KG1 (cell line): Measurements from ENCODE around the gene LVRN.
"Not testable (repeated sequence)": the region's sequence is repeated elsewhere in the genome, so short reads cannot be mapped to it uniquely, and the experiment has no call there.

Experiments
- DNase-seq: peaks from one replicate; lab custom pipeline; 2025; lab: John Stamatoyannopoulos, UW

The LVRN gene, protein sequence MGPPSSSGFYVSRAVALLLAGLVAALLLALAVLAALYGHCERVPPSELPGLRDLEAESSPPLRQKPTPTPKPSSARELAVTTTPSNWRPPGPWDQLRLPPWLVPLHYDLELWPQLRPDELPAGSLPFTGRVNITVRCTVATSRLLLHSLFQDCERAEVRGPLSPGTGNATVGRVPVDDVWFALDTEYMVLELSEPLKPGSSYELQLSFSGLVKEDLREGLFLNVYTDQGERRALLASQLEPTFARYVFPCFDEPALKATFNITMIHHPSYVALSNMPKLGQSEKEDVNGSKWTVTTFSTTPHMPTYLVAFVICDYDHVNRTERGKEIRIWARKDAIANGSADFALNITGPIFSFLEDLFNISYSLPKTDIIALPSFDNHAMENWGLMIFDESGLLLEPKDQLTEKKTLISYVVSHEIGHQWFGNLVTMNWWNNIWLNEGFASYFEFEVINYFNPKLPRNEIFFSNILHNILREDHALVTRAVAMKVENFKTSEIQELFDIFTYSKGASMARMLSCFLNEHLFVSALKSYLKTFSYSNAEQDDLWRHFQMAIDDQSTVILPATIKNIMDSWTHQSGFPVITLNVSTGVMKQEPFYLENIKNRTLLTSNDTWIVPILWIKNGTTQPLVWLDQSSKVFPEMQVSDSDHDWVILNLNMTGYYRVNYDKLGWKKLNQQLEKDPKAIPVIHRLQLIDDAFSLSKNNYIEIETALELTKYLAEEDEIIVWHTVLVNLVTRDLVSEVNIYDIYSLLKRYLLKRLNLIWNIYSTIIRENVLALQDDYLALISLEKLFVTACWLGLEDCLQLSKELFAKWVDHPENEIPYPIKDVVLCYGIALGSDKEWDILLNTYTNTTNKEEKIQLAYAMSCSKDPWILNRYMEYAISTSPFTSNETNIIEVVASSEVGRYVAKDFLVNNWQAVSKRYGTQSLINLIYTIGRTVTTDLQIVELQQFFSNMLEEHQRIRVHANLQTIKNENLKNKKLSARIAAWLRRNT

DNA sequence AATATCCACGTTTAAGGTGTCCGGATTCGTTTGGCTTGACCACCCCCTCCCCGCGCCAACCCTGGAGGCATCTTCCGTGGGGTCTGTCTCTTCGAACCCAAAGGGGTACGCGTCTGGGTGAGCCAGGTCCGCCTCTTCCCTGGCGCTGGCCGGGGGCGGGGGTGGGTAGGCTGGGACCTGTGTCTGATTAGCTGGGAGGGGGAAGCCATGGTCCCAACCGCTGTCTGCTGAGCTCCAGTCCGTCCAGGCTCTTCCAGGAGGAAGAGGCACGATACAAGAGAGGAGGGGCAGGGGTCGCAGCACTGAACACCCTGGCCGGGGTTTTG is at the start of gene LVRN:
LVRN (plus strand) TSS at position 237 of the 326 bp plus-strand sequence. CDS start 143 bp downstream, outside the sequence.
- DNase-seq = no peak

DNA sequence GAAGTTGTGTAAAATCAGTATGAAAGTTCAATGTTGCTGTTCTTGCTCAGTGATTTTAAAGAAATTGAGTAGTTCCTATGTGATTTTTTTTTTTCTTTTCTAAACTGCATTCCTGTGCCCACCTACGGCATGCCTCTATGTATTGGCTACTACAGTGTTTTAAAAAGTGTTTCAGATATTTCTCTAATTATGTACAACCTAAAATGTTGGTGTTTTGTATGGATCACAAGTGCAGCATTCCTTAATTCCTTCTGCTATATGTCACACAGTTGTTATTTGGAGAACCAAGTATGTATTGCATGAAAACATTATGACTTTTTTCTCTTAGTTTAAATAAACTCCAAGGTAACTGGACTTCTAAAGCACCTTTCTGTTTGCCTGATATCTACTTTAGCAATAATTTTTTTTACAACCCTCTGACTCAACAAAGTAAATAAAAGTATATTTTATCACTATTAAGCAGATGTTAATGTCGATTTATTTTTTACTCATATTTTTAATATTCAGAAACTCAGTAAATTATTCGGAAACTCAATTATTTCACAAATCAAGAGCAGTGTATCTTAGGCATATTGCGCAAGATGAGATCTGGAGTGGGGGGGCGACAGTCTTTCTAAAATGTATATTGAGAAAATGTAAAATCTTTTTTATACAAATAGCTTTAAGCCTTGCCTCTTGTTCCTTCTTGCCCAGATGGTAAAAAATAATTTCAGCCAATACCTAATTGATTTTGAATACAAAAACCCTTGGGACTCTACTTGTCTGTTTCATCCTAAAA is 48.5 kb upstream of the LVRN start:
- DNase-seq = not testable (repeated sequence)

DNA sequence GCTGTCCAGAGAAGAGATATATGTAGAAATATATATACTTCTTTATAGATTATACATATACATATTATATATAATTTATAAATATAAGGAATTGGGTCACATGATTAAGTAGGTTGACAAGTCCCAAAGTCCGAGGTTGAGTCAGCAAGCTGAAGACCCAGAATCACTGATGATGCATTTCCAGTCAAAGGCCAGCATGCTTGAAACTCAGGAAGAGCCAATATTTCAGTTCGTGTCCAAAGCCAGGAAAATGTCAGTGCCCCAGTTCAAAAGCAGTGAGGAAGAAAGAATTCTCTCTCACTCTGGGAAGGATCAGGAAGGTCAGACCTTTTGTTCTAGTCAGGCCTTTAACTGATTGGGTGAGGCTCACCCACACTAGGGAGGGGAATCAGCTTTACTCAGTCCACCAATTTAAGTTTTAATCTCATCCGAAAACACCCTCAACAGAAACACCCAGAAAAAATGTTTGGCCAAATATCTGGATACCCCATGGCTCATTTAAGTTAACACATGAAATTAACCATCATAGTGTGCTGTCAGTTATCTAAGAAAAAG is 42.0 kb upstream of the LVRN start:
- DNase-seq = no peak

DNA sequence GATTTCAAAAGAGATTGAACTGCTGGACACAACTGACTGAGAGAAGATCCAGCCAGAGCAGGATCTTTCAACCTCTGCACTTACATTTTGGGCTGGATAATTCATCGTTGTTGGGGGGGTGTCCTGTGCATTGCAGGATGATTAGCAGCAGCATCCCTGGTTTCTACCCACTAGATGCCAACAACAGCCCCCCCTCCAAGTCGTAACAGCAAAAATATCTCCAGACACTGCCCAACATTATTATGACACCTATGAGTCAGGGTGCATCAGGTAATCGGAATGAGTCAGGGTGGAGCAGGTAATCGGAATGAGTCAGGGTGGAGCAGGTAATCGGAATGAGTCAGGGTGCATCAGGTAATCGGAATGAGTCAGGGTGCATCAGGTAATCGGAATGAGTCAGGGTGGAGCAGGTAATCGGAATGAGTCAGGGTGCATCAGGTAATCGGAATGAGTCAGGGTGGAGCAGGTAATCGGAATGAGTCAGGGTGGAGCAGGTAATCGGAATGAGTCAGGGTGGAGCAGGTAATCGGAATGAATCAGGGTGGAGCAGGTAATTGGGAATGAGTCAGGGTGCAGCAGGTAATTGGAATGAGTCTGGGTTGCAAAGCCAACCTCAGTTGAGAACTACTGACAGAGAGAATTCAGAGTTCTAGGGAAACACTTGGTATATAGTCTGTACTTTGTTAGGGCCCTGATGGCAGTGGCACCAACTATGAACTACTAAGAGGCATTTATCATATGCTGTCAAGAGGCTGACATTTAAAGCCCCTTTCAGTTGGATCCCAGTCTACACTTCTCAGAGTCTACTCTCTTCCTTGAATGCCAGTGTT is 33.5 kb upstream of the LVRN start:
- DNase-seq = not testable (repeated sequence)

DNA sequence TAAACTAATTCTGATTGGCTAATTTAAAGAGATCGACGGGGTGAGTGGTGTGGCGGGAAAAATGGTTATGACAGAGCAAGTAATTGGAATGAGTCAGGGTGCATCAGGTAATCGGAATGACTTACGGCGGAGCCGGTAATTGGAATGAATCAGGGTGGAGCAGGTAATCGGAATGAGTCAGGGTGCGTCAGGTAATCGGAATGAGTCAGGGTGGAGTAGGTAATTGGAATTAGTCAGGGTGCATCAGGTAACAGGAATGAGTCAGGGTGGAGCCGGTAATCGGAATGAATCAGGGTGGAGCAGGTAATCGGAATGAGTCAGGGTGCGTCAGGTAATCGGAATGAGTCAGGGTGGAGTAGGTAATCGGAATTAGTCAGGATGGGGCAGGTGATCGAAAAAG is 32.1 kb upstream of the LVRN start:
- not testable (repeated sequence) for DNase-seq

DNA sequence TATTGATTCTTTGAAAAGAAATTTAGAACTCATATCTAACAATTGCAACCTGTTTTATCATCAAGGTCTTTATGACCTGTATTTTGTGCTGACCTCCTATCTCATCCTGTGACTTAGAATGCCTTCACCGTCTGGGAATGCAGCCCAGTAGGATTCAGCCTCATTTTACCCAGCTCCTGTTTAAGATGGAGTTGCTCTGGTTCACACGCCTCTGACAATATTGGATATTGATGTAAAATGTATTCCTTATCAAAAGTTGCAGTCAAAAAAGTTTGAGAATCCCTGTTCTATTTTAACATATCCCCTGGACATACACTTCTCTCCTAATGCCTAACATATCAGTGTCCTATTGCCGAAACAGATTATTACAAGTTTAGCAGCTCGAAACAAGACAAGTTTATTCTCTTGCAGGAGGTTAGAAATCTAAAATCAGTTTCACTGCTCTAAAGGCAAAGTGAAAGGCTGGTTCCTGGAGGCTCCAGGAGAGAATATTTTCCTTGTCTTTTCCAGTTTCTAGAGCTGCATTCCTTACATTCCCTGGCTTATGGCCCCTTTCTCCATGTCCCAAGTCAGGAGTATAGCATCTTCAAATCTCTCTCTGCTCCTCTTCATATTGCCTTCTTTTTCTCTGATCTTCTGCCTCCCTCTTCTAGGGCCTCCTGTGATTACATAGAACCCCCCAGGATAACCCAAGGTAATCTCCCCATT is 31.5 kb upstream of the LVRN start:
- no peak for DNase-seq

DNA sequence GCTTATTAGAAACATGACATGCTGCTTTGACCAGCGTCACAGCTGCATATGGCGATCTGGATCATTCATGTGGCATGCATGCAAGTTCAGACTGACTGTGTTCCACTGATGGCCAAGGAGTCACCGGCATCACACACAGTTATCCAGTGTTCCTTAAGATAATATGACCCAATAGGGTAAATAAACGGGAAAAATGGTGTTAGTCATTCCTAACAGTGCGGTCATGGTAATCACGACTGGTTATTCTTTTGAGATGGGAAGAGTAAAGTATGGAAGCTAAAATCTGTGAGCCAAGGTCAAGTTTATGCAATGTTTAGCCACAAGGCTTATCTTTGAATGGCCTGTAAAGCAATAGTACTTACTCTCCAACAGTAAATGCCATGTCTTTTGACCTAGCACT is 29.3 kb upstream of the LVRN start:
- no peak for DNase-seq

DNA sequence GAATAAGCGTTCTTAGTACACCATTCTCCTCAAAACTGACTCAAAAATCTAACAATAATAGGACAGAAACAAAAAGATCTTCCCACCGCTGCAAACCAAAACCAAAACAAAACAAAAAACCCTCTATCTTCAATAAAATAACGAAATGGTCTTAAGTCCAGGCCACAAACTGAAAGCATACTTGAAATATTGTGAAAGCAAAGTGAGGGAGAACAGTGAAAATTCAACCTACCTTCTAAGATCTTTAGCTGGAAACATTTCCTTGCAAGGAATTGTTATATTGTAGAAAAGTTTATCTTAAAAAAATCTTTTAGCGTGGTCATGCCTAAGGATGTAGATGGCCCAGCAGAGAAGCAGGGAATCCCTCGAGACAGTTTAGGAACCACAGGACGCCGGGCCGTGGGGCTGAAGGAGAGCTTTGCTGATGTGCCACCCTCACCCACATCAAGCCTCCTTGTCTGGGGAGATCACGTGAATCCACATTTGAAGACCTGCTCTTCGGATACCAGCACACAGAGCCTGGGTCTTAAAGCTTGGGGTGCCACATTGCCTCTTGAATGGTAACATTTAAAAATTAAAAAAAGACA is 27.8 kb upstream of the LVRN start:
- no peak for DNase-seq

DNA sequence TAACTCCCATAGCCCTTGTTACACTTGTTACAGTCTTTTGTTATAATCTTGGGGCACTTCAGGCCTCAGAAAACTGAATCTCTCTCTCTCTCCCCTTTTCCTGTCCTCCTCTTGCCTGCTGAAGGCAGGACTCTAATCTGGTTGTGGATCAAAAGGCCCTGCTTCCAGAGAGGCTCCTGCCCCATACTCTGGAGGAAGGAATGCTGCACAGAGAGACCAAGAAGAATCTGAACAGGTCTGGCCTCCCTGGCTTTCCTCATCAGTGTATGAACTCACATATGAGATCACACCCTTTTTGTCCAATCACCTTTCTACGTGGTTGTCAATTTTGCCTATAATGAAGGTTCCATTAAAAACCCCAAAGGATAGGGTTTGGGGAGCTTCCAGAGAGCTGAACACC is 26.2 kb upstream of the LVRN start:
- DNase-seq = no peak

DNA sequence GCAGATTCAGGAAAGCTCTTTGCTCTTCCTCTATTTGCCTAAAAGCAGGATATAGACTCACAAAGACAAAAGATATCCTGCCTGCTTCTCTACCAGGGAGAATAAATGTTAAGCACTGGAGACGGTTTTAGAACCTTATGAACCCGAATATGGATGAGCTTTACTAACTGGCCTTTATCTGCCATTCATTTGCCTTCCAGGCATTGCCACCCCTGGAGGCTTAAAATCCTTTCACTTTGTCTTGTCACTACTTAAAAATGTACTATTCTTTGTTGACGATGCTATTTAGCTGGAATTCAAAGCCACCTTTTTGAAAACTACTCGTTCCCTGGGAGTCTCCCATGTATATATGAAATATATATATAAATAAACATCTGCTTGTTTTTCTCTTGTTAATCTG is 23.2 kb upstream of the LVRN start:
- no peak for DNase-seq

DNA sequence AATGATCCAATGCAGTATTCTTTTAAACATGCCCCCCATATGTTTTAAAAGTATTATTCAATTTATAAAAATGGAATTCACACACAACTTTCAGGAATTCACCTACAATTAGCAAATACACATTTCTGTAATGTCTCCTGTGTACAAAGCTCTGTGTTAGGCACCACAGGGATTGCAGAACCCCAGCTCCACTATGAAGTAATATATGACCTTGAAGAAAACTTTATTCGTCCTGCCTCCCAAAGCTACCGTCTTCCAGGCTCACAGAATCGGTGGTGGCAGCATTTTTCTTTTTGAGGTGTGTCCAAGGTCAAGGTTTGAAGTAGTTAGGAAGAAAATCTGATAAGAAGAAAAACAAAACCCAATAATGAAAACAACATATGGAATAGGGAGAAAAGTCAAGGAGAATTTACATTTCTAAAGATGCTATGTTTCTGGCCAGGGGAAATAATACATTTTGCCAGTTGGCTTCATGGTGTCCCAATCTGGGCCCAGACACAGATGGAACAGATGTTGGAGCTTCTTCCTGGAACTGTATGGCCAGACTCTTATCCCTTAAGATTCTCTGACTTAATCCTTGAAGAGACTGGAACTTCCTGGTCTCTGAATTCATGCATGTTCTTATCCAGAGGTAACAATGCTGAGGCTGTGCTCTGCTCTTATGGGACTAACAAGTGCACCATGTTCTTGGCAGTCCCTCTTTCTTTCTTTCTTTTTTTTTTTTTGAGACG is 22.0 kb upstream of the LVRN start:
- DNase-seq = no peak

DNA sequence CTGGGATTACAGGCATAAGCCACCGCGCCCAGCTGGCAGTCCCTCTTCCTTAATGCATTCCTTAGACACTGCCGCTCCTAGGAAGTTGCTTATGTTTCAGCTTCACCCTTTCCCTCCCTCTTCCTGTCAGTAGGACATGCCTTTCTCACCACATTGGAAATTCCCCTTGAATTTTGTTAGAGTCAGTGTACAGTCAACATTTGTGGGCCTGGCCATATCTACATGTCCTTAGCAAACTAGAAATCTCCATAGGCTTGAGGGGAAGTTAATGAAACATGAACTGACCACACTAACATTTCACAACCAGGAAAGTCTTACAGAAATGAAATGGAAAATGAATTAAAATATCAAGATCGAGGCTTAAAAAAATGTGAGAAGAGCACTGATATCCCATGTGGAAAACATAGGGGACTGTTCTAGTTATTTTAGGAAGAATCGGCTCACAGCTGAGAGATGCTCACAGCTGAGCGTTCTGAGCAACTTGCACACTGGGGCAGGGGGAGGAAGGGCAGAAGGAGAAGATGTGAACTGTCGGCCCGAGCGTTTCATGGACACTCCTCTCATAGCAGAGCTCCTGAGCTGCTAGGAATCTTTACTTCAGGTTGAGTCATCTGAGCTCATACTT is 21.1 kb upstream of the LVRN start:
- DNase-seq = no peak

DNA sequence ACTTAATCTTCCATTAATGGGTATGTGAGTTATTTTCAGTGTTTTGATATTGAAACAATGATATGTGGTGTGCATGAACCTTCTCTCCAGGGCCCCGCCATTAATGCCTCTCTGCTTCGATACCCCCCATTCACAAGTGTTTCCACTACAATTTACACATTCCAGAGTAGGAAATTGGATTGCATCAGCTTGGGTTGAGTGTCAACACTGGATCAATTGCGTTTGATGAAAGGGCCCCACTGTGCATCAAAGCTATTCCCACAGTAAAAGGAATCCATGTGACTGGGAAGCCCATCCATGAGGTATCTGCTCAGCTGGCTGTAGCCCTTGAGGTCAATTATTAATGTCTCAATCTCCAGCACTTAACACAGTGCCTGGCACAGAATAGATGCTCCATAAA is 17.8 kb upstream of the LVRN start:
- DNase-seq = no peak

DNA sequence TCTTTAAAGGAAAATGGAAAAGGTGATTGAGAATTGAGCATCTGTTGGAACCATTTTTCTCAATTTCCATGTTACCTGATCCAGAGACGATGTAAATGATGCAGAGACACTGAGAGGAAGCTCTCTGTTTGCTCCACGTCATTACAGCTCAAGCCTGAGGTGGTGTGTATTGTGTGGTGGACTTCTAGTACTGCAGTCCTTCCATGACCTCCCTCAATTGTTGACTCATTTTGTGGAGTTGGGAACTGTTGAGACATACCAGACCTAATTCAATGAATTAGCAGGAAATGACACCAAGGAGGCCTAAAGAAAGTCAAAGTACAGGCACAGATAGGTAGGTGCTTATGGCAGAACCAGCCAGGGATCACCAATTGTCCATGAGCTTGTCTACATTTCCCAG is 15.6 kb upstream of the LVRN start:
- DNase-seq = no peak

DNA sequence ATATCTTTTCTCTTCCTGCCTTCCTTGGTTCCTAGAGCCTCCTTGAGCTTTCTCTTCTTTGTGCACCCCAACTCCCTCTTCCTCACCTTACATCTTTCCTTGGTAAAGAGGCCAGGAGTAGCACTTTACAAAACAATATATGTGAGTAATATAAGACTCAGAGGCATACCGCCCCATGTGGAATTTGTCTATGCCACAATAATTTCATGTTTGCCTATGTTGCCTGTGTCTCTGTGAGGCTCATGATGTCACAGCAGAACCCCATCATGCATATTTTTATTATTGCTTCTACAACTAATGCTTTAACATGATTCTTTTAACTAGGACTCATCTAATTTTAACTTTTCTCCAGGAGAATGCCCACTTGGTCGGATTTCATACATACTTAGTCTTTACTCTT is 15.0 kb upstream of the LVRN start:
- DNase-seq = no peak

DNA sequence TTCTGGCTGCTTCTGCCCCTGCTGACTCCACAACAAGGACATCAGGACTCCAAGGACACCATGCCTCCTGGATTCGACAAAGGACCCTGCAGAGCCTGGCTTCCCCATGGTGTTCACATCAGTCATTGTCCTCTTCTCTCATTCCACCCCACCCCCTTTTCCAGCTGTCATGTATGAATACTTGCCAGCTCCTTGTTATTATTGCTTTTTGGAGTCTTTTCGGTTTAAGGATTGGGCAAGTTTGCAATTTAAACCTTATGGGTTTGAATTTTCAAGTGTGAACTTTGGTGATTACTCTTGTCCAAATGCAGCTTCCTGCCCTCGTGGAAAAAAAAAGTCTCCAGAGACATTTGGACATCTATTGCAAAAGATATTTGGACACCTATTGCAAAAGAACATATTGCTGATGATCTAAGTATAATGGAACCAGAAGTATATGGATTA is 14.2 kb upstream of the LVRN start:
- DNase-seq = no peak

DNA sequence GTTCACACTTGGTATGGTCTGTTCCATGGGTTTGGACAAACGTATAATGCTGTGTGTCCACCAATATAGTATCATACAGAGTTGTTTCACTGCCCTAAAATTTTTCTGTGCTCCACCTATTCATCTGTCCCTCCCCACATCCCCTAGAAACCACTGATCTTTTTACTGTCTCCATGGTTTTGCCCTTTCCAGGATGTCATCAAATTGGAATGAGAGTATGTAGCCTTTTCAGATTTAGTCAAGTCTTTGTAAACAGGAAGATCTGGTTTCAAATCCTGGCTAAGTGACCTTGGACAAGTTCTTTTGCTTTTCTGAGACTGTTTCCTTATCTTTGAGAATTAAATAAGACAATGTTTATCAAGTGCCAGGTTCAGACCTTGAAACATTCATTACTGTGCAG is 13.2 kb upstream of the LVRN start:
- DNase-seq = no peak

DNA sequence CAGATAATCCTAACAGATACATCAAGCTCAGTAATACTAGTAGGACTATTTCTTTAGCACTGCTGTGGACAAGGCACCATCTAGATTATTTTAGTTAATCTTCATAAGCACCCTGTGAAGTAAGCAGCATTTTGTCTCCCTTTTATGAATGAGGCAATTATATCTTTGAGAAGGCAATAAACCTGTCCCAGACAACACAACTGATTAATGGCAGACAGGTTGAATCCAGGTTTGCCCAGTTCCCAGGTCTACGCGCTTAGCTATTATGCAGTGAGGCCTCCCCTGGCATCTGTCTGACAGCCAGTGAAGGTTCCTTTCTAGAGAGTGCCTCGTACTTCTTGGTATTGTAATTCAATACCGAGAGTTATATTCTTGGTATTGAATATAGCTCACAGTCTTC is 9.7 kb upstream of the LVRN start:
- no peak for DNase-seq

DNA sequence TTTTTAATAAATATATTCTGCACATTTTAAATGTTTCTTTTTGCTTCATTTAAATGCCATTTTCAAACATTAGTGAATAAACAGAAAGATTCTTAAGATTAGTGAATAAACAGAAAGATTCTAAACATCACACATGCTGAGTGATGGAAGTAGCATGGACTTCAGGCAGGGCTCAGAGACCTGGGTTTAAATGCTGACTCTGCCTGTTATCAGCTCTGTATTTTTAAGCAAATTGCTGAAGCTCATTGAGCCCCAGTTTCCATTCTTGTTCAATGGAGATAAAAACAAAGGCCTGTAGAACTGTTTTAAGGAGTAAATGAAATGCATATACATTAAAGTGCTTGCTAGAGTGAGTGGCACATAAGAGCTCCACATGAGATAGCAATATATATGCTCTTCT is 8.1 kb upstream of the LVRN start:
- no peak for DNase-seq
